Glutamatergic neuron (in vitro differentiated cells): ENCODE measurements around the gene PTPN6. TPM values are rescaled to one million over a fixed set of nuclear protein-coding genes. Genes with fewer than 3 reads are reported as not detected.

Source experiments
- DNase-seq: peaks from one replicate; pipeline ENCODE4 v3.0.0; 2022
- H3K27ac Mint-ChIP-seq: one replicate; pipeline ENCODE4 v1.8.0; 2020; ENCODE audit warnings: mild to moderate bottlenecking, mixed read lengths, inconsistent platforms; ENCODE audit not compliant: unreplicated experiment
- H3K27me3 Mint-ChIP-seq: one replicate; pipeline ENCODE4 v1.8.0; 2020; ENCODE audit warnings: mild to moderate bottlenecking, moderate library complexity, mixed read lengths, inconsistent platforms; ENCODE audit not compliant: unreplicated experiment
- H3K36me3 Mint-ChIP-seq: one replicate; pipeline ENCODE4 v1.8.0; 2020; ENCODE audit warnings: mild to moderate bottlenecking, mixed read lengths, inconsistent platforms; ENCODE audit not compliant: unreplicated experiment
- H3K4me1 Mint-ChIP-seq: one replicate; pipeline ENCODE4 v1.8.0; 2020; ENCODE audit warnings: mild to moderate bottlenecking, low read depth, mixed read lengths, inconsistent platforms; ENCODE audit not compliant: unreplicated experiment
- H3K4me3 Mint-ChIP-seq: one replicate; pipeline ENCODE4 v1.8.0; 2020; ENCODE audit warnings: mild to moderate bottlenecking, mixed read lengths, inconsistent platforms; ENCODE audit not compliant: unreplicated experiment
- H3K9me3 Mint-ChIP-seq: one replicate; pipeline ENCODE4 v1.8.0; 2020; ENCODE audit warnings: mild to moderate bottlenecking, moderate library complexity, mixed read lengths, inconsistent platforms; ENCODE audit not compliant: unreplicated experiment
- CTCF ChIP-seq: fragments of 200-600 bp; sonication (generic); IDR thresholded peaks from one replicate; pipeline ENCODE4 v1.5.0; 2021; ENCODE audit not compliant: partially characterized antibody, unreplicated experiment
- total RNA-seq: library from RNA; stranded (reverse); fragmentation: NEBNext Ultra II Directional; extraction: Animal tissue kit (Norgen Biotek cat#: 25700); gene quantifications from one replicate; pipeline ENCODE4 v1.2.1, GENCODE V29; 2021; ENCODE audit not compliant: unreplicated experiment

Gene PTPN6
- total RNA-seq, 1 donor from 2014 or later: 3.8 TPM

- H3K4me3 Mint-ChIP-seq: no peak overlapping the region
- H3K36me3 Mint-ChIP-seq: no peaks in the 10 kb centered on the region
- peaks cover 2% of the 10 kb centered on the region for H3K27me3 Mint-ChIP-seq
- TF ChIP-seq CTCF: no peak
- H3K9me3 Mint-ChIP-seq: peaks cover 4% of the 10 kb centered on the region
- H3K4me1 Mint-ChIP-seq: no peaks in the 10 kb centered on the region
- no peak overlapping the region for H3K27ac Mint-ChIP-seq
- no peak for DNase-seq
These were observed 27.0 kb downstream of the PTPN6 start for GRCh38 chr12:6978188-6978587.

GRCh38 chr12:6978611-6979011 lies 27.5 kb downstream of the PTPN6 start:
- no peak for TF ChIP-seq CTCF
- Mint-ChIP-seq H3K36me3 (no peaks in the 10 kb centered on the region), H3K4me3 (no peak overlapping the region), H3K4me1 (no peaks in the 10 kb centered on the region), H3K27me3 (peaks cover 2% of the 10 kb centered on the region), H3K27ac (no peak overlapping the region), H3K9me3 (peaks cover 4% of the 10 kb centered on the region)
- DNase-seq: no peak

- H3K36me3 Mint-ChIP-seq: no peaks in the 10 kb centered on the region
- no peak overlapping the region for H3K4me3 Mint-ChIP-seq
- DNase-seq: no peak
- no peaks in the 10 kb centered on the region for H3K4me1 Mint-ChIP-seq
- TF ChIP-seq CTCF: no peak
- peaks cover 4% of the 10 kb centered on the region for H3K9me3 Mint-ChIP-seq
- peaks cover 2% of the 10 kb centered on the region for H3K27me3 Mint-ChIP-seq
- H3K27ac Mint-ChIP-seq: no peak overlapping the region
These were observed 27.9 kb downstream of the PTPN6 start for GRCh38 chr12:6979021-6979420.

GRCh38 chr12:6979453-6979852 lies 28.3 kb downstream of the PTPN6 start:
- peaks cover 2% of the 10 kb centered on the region for H3K27me3 Mint-ChIP-seq
- peaks cover 4% of the 10 kb centered on the region for H3K9me3 Mint-ChIP-seq
- DNase-seq: no peak
- no peak overlapping the region for H3K4me3 Mint-ChIP-seq
- TF ChIP-seq CTCF: no peak
- no peak overlapping the region for H3K27ac Mint-ChIP-seq
- no peaks in the 10 kb centered on the region for H3K36me3 Mint-ChIP-seq
- no peaks in the 10 kb centered on the region for H3K4me1 Mint-ChIP-seq

- H3K27ac Mint-ChIP-seq: no peak overlapping the region
- no peak overlapping the region for H3K4me3 Mint-ChIP-seq
These were observed 28.9 kb downstream of the PTPN6 start for GRCh38 chr12:6980075-6980474.

More at GRCh38 chr12:6980075-6980474, 28.9 kb downstream of the PTPN6 start:
- Mint-ChIP-seq H3K27me3 (peaks cover 2% of the 10 kb centered on the region), H3K4me1 (no peaks in the 10 kb centered on the region), H3K36me3 (no peaks in the 10 kb centered on the region), H3K9me3 (peaks cover 4% of the 10 kb centered on the region)
- no peak for DNase-seq
- TF ChIP-seq CTCF: no peak
